Right lobe of liver (tissue), 4 donors: ENCODE data around the gene OPCML.

ENCODE experiments used
- CTCF ChIP-seq, 4 donors: fragments of 200-600 bp in 3 of 4; fragments of 450-650 bp in 1 of 4; IDR thresholded peaks; one replicate each; pipeline versions ENCODE4 v1.5.1 to v1.8.0; 2016 to 2022; ENCODE audit warnings: antibody characterized with exemption in 4 of 4, mild to moderate bottlenecking in 2 of 4
- POLR2A ChIP-seq: fragments of 450-650 bp; IDR thresholded peaks from one replicate; pipeline ENCODE4 v1.6.1; 2017; ENCODE audit warnings: antibody characterized with exemption, mild to moderate bottlenecking
- donor health status: DM: no; HTN: no; CAD: no.
- donor health status: DM: no; HTN: no; CAD: no.
- donor health status: DM: no; HTN: yes; CAD: no.

- TF ChIP-seq CTCF (IDR thresholded peaks at IDR 0.05) = no peak
- TF ChIP-seq POLR2A = no peak
Observed at GRCh38 chr11:133249065-133249464, 283.2 kb downstream of the OPCML start.
